ENCODE data around the gene HLA-C. TPM values are rescaled to one million over a fixed set of nuclear protein-coding genes. Genes with fewer than 3 reads are reported as not detected.

The HLA-C gene
- total RNA-seq, 1 experiment from 2014 or later, result 333 TPM

- TF ChIP-seq EGR1 (IDR thresholded peaks at IDR 0.05; ENCODE audit: low read depth), result no peak
- TF ChIP-seq RAD21 (IDR thresholded peaks at IDR 0.05; ENCODE audit: low read depth), result no peak
- TF ChIP-seq EZH2 (IDR thresholded peaks at IDR 0.05), result no peak
- no peak for TF ChIP-seq ZFX (IDR thresholded peaks at IDR 0.05)
- peak; percentile 64 for TF ChIP-seq SP1 (IDR thresholded peaks at IDR 0.05; ENCODE audit: low read depth)
- no peak for TF ChIP-seq SRF (IDR thresholded peaks at IDR 0.05; ENCODE audit: low read depth)
Observed at GRCh38 chr6:31246051-31246521, 25.8 kb downstream of the HLA-C start (continued).

GRCh38 chr6:31243508-31243907 lies 28.4 kb downstream of the HLA-C start:
- no peaks in the 10 kb centered on the region for H4K20me1 ChIP-seq (ENCODE audit: insufficient read depth)
- H3K4me1 ChIP-seq (ENCODE audit: control insufficient read depth in 1 of 2, insufficient read depth in 2 of 2, low read length in 2 of 2), result peaks cover 13 to 20% of the 10 kb centered on the region in 2 experiments
- ChIA-PET POLR2A (no interaction called here), RAD21 (ENCODE audit: low non-redundant PET in 1 of 2, low total read pairs in 2 of 2, uncharacterized antibody in 2 of 2, unreplicated experiment in 2 of 2) (no interaction called here), CTCF (no interaction called here)
- no peak overlapping the region for H3K4me2 ChIP-seq (ENCODE audit: low read length)
- intact Hi-C loops (cut with micrococcal nuclease), result no loop called here
- no peaks in the 10 kb centered on the region for H3K36me3 ChIP-seq (ENCODE audit: control insufficient read depth in 1 of 2, insufficient read depth in 2 of 2, low read length in 2 of 2)
- peak overlapping the region; percentile 11 for H2AFZ ChIP-seq (ENCODE audit: low read depth, low read length, poor library complexity, severe bottlenecking)
- no peaks in the 10 kb centered on the region for H3K79me2 ChIP-seq (ENCODE audit: insufficient read depth, low read length)
- TF ChIP-seq CBX3 (IDR thresholded peaks at IDR 0.05; ENCODE audit: low read depth), result no peak
- no peak for TF ChIP-seq SP1 (IDR thresholded peaks at IDR 0.05; ENCODE audit: low read depth)
- TF ChIP-seq MAX (IDR thresholded peaks at IDR 0.05), result no peak
- no peak for TF ChIP-seq ATF3 (IDR thresholded peaks at IDR 0.05)
- no peak for TF ChIP-seq REST (IDR thresholded peaks at IDR 0.05; ENCODE audit: low read depth)
- no peak for TF ChIP-seq CTCF (IDR thresholded peaks at IDR 0.05 in 2 of 3, conservative IDR thresholded peaks at IDR 0.05 in 1 of 3; ENCODE audit: borderline replicate concordance in 1 of 3, insufficient read depth in 1 of 3, low read depth in 2 of 3, low read length in 2 of 3)
- no peaks in the 10 kb centered on the region for H3K9me3 ChIP-seq (ENCODE audit: control insufficient read depth in 1 of 2, insufficient read depth in 1 of 2, low read depth in 1 of 2, low read length in 2 of 2)
- H3K27me3 ChIP-seq (ENCODE audit: insufficient read depth, low read length), result no peaks in the 10 kb centered on the region
- DNase-seq (ENCODE audit: low read depth, low spot score) (no peak), ATAC-seq (no peak)
- no peaks in the 10 kb centered on the region for H3K9me2 ChIP-seq (ENCODE audit: insufficient read depth)
- H3K4me3 ChIP-seq (replicated peaks in 1 of 2; ENCODE audit: low read depth in 1 of 2, low read length in 2 of 2), result no peak overlapping the region
- no peak overlapping the region for H3K27ac ChIP-seq (ENCODE audit: low read depth, low read length)
- H3K9ac ChIP-seq (ENCODE audit: low read length), result no peak overlapping the region
- BruUV-seq (replicated peaks), result no TSS peak
